K562 (cell line): ENCODE data around the gene NUTF2. TPM values are rescaled to one million over a fixed set of nuclear protein-coding genes. Genes with fewer than 3 reads are reported as not detected.

Experiments
- ATAC-seq: fragments of 200-7000 bp; cut with Tn5 transposase; 3 replicates; pipeline ENCODE4 v1.9.1; 2020; ENCODE audit warnings: moderate library complexity
- BruUV-seq: library from RNA; stranded (reverse); fragments of 400-500 nt; replicated peaks from 2 replicates; lab custom pipeline; 2021; lab: Mats Ljungman, UMichigan
- CTCF ChIA-PET: fragments of 300-600 bp; formaldehyde crosslinking; extraction: SDS; loops from one replicate; lab custom pipeline; 2021; ENCODE audit warnings: low intra/inter-chr PET ratio; lab: Yijun Ruan, JAX
- POLR2A ChIA-PET: fragments of 300-600, 350-650 bp; sonication (Branson Sonifier 250); formaldehyde crosslinking; extraction: SDS; loops from one replicate; lab custom pipeline; 2021; ENCODE audit warnings: antibody characterized with exemption, inconsistent platforms; lab: Yijun Ruan, JAX
- DNase-seq, 4 experiments: peaks; one replicate each; pipeline versions ENCODE4 v3.0.0 to v3.0.0-alpha.2; 2011 to 2018; ENCODE audit warnings: low spot score in 3 of 4, mixed read lengths in 3 of 4; ENCODE audit errors: extremely low read depth in 1 of 4
- FAIRE-seq: peaks from 2 replicates; lab custom pipeline; 2011; peaks lifted over from hg19 to GRCh38; lab: Jason Lieb, UNC
- H2AFZ ChIP-seq: 2 replicates; pipeline ENCODE4 v1.6.0; 2011; ENCODE audit warnings: low read depth, low read length, control low read depth, inconsistent platforms
- H3K27ac ChIP-seq: fragments of 200-600 bp; 3 replicates; pipeline ENCODE4 v1.8.0; 2011; ENCODE audit warnings: low read depth, mild to moderate bottlenecking, control low read depth, inconsistent platforms, low read length, moderate library complexity, mixed read lengths; ENCODE audit errors: extremely low read depth
- H3K27me3 ChIP-seq, 2 experiments: fragments of 300-600 bp in 1 of 2; 2 replicates in 1 of 2; 3 replicates in 1 of 2; pipeline versions ENCODE4 v1.6.0 to v1.8.0; 2011; ENCODE audit warnings: inconsistent platforms in 2 of 2, low read length in 2 of 2, mild to moderate bottlenecking in 1 of 2, mixed read lengths in 1 of 2, moderate library complexity in 1 of 2; ENCODE audit not compliant: control insufficient read depth in 2 of 2, insufficient read depth in 2 of 2
- H3K36me3 ChIP-seq: fragments of 300-600 bp; 3 replicates; pipeline ENCODE4 v1.8.0; 2011; ENCODE audit warnings: mild to moderate bottlenecking, low read length, inconsistent platforms; ENCODE audit not compliant: control insufficient read depth, insufficient read depth
- H3K4me1 ChIP-seq, 2 experiments: fragments of 200-600 bp in 1 of 2; replicated peaks in 1 of 2; 2 replicates in 1 of 2; 3 replicates in 1 of 2; pipeline versions ENCODE4 v1.5.1 to v1.8.0; 2011; ENCODE audit warnings: inconsistent platforms in 2 of 2, low read length in 2 of 2, mild to moderate bottlenecking in 1 of 2, mixed read lengths in 1 of 2, moderate library complexity in 1 of 2; ENCODE audit not compliant: control insufficient read depth in 2 of 2, insufficient read depth in 2 of 2
- H3K4me2 ChIP-seq: 2 replicates; pipeline ENCODE4 v1.6.1; 2011; ENCODE audit warnings: low read length, control low read depth, inconsistent platforms, mixed read lengths; ENCODE audit not compliant: insufficient read depth
- H3K4me3 ChIP-seq: fragments of 200-600 bp; sonication (generic), shearing (Covaris generic); 2 replicates; pipeline ENCODE4 v1.5.1; 2016; ENCODE audit warnings: control low read depth, inconsistent platforms
- H3K79me2 ChIP-seq: fragments of 200-600 bp; 3 replicates; pipeline ENCODE4 v1.8.0; 2011; ENCODE audit warnings: low read length, inconsistent platforms; ENCODE audit not compliant: control insufficient read depth, insufficient read depth
- H3K9ac ChIP-seq, 2 experiments: 2 replicates each; pipeline versions ENCODE4 v1.6.0 to v1.6.1; 2011; ENCODE audit warnings: low read depth in 2 of 2, low read length in 2 of 2, control low read depth in 1 of 2, inconsistent platforms in 1 of 2, mild to moderate bottlenecking in 1 of 2, mixed read lengths in 1 of 2; ENCODE audit not compliant: insufficient read depth in 1 of 2
- H3K9me1 ChIP-seq: one replicate; pipeline ENCODE4 v1.6.0; 2011; ENCODE audit warnings: inconsistent platforms, mild to moderate bottlenecking, low read length, moderate library complexity; ENCODE audit not compliant: control insufficient read depth, insufficient read depth
- H3K9me3 ChIP-seq: replicated peaks from 2 replicates; pipeline ENCODE4 v1.5.1; 2011; ENCODE audit warnings: low read depth, low read length, inconsistent platforms; ENCODE audit not compliant: control insufficient read depth, insufficient read depth
- H4K20me1 ChIP-seq: replicated peaks from 2 replicates; pipeline ENCODE4 v1.6.1; 2011; ENCODE audit warnings: low read length, inconsistent platforms, mixed read lengths; ENCODE audit not compliant: control insufficient read depth, insufficient read depth
- FUS ChIP-seq: fragments of 200-400 bp; formaldehyde crosslinking; optimal IDR thresholded peaks from 2 replicates; pipeline ENCODE3; 2017; ENCODE audit warnings: low read depth, low read length
- HINFP ChIP-seq: fragments of 450-650 bp; conservative IDR thresholded peaks from 2 replicates; pipeline ENCODE4 v1.6.1; 2016; ENCODE audit warnings: missing genetic modification characterization, low read depth, mild to moderate bottlenecking, control low read depth, missing compliant biosample characterization
- ZBTB17 ChIP-seq: fragments of 450-650 bp; formaldehyde crosslinking; IDR thresholded peaks from 2 replicates; pipeline ENCODE4 v1.4.0; 2020; ENCODE audit warnings: mild to moderate bottlenecking
- ZBTB34 ChIP-seq: fragments of 250-450 bp; sonication (Bioruptor Pico); IDR thresholded peaks from 2 replicates; pipeline ENCODE4 v1.8.0; 2021; ENCODE audit warnings: mild to moderate bottlenecking, moderate library complexity
- ZNF175 ChIP-seq: fragments of 200-800 bp; sonication (Bioruptor generic); IDR thresholded peaks from 2 replicates; pipeline ENCODE4 v1.6.1; 2016; ENCODE audit warnings: low read depth, mild to moderate bottlenecking, missing genetic modification characterization, missing compliant biosample characterization
- WGBS: fragments of 100-300 bp; shearing (Covaris generic); methylation state at CpG from one replicate; pipeline ENCODE4 v1.1.6; 2016; ENCODE audit warnings: low coverage, mixed read lengths; ENCODE audit not compliant: insufficient coverage; ENCODE audit errors: missing lambda C conversion rate; 5-methylcytosine and 5-hydroxymethylcytosine counted together
- in situ Hi-C: fragments of 300-500 bp; cut with MboI; formaldehyde crosslinking; loops from 4 replicates; pipeline ENCODE4 v1.15.0; 2018; ENCODE audit warnings: inconsistent platforms, mixed read lengths
- intact Hi-C: fragments of 100-400 bp; cut with micrococcal nuclease; formaldehyde crosslinking; loops from 2 replicates; pipeline ENCODE4 v1.14.2; 2022
- polyA plus RNA-seq, 8 experiments: library from polyadenylated mRNA; depleted of rRNA in 4 of 8; stranded (reverse) in 5 of 8; unstranded in 3 of 8; fragments of >200 nt; fragmentation: Nextera tagmentation in 2 of 8; fragmentation: Illumina TruSeq in 1 of 8; extraction: Ambion mirVana in 2 of 8; extraction: Trizol in 1 of 8; gene quantifications; 2 replicates each; pipeline versions ENCODE4 v1.2.1 to v1.2.3, GENCODE V29; 2011 to 2014; ENCODE audit warnings: inconsistent platforms in 1 of 8, missing spikeins in 1 of 8
- total RNA-seq, 7 experiments: library from RNA; depleted of rRNA in 6 of 7; stranded (reverse); fragments of >200 nt in 6 of 7; fragmentation: Illumina TruSeq in 2 of 7; extraction: Trizol in 2 of 7; gene quantifications; 2 replicates each; pipeline versions ENCODE4 v1.2.1 to v1.2.3, GENCODE V29; 2011 to 2021; ENCODE audit warnings: low replicate concordance in 1 of 7
- TF ChIP-seq, protein P1 (sequence below): fragments of 250-450 bp; sonication (Bioruptor Pico); IDR thresholded peaks from 2 replicates; pipeline ENCODE4 v1.8.0; 2022; ENCODE audit warnings: inconsistent platforms
- TF ChIP-seq, protein P2 (sequence below): fragments of 250-450 bp; sonication (Bioruptor Pico); IDR thresholded peaks from 2 replicates; pipeline ENCODE4 v1.5.1; 2021; ENCODE audit warnings: mild to moderate bottlenecking

NUTF2 gene
- total and polyA plus RNA-seq, 9 of the 15 experiments (the other 6 are each of a cell fraction or from before 2014, with no cell fraction given): 106 to 248 (median 147) TPM

DNA sequence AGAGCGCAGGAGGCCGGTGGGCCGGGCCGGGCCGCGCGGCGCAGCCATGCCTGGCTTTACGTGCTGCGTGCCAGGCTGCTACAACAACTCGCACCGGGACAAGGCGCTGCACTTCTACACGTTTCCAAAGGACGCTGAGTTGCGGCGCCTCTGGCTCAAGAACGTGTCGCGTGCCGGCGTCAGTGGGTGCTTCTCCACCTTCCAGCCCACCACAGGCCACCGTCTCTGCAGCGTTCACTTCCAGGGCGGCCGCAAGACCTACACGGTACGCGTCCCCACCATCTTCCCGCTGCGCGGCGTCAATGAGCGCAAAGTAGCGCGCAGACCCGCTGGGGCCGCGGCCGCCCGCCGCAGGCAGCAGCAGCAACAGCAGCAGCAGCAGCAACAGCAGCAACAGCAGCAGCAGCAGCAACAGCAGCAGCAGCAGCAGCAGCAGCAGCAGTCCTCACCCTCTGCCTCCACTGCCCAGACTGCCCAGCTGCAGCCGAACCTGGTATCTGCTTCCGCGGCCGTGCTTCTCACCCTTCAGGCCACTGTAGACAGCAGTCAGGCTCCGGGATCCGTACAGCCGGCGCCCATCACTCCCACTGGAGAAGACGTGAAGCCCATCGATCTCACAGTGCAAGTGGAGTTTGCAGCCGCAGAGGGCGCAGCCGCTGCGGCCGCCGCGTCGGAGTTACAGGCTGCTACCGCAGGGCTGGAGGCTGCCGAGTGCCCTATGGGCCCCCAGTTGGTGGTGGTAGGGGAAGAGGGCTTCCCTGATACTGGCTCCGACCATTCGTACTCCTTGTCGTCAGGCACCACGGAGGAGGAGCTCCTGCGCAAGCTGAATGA lies 4.0 kb upstream of the NUTF2 start (continued):
- TF ChIP-seq, protein P1, sequence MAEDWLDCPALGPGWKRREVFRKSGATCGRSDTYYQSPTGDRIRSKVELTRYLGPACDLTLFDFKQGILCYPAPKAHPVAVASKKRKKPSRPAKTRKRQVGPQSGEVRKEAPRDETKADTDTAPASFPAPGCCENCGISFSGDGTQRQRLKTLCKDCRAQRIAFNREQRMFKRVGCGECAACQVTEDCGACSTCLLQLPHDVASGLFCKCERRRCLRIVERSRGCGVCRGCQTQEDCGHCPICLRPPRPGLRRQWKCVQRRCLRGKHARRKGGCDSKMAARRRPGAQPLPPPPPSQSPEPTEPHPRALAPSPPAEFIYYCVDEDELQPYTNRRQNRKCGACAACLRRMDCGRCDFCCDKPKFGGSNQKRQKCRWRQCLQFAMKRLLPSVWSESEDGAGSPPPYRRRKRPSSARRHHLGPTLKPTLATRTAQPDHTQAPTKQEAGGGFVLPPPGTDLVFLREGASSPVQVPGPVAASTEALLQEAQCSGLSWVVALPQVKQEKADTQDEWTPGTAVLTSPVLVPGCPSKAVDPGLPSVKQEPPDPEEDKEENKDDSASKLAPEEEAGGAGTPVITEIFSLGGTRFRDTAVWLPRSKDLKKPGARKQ (CRISPR knock-in tag): peak; percentile 70

GRCh38 chr16:67843343-67843765 lies 3.4 kb upstream of the NUTF2 start:
- intact Hi-C loops (no loop called here), in situ Hi-C loops (no loop called here)
- BruUV-seq: TSS peak; percentile 20
- H4K20me1 ChIP-seq: no peaks in the 10 kb centered on the region; the same call in 1 of the 2 replicates
- no peaks in the 10 kb centered on the region for H3K9me1 ChIP-seq
- peaks cover 58% of the 10 kb centered on the region for H3K79me2 ChIP-seq
- H3K9me3 ChIP-seq: no peaks in the 10 kb centered on the region
- H2AFZ ChIP-seq: no peak overlapping the region
- H3K4me1 ChIP-seq: peaks cover 37 to 57% of the 10 kb centered on the region in 2 experiments
- peak overlapping the region; percentile 94 to 98; a peak in 3 of 4 replicates for H3K9ac ChIP-seq
- FAIRE-seq (no peak), ATAC-seq (no peak), DNase-seq (no peak)
- no peaks in the 10 kb centered on the region for H3K27me3 ChIP-seq
- TF ChIP-seq ZBTB17 (CRISPR knock-in tag) (no peak), ZBTB34 (CRISPR knock-in tag) (no peak), FUS (no peak), ZNF175 (CRISPR knock-in tag) (no peak), HINFP (tag) (no peak)
- TF ChIP-seq, protein P2, sequence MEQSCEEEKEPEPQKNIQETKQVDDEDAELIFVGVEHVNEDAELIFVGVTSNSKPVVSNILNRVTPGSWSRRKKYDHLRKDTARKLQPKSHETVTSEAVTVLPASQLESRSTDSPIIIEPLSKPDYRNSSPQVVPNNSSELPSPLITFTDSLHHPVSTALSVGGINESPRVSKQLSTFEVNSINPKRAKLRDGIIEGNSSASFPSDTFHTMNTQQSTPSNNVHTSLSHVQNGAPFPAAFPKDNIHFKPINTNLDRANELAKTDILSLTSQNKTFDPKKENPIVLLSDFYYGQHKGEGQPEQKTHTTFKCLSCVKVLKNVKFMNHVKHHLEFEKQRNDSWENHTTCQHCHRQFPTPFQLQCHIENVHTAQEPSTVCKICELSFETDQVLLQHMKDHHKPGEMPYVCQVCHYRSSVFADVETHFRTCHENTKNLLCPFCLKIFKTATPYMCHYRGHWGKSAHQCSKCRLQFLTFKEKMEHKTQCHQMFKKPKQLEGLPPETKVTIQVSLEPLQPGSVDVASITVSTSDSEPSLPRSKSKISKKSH: no peak
- 86% methylated on average over 11 of the region's 11 CpGs for WGBS
- CTCF ChIA-PET: no interaction called here
- H3K36me3 ChIP-seq: peaks cover 14% of the 10 kb centered on the region
- peak overlapping the region; percentile 83 for H3K4me3 ChIP-seq
- H3K4me2 ChIP-seq: peak overlapping the region; percentile 97
- POLR2A ChIA-PET: interaction anchor here (0.5 to 2.1 kb wide), 6 partner anchors 8 to 941 kb away, joined by 3 to 8 read pairs (median 4); partner anchors contain the start of gene GFOD2
- H3K27ac ChIP-seq: no peak overlapping the region; the same call in 2 of the 3 replicates
